ENCODE data around the gene C3orf20. TPM values are rescaled to one million over a fixed set of nuclear protein-coding genes. Genes with fewer than 3 reads are reported as not detected.

C3orf20 gene
- total RNA-seq, 2 experiments from 2014 or later: 0.14 TPM; not detected in 1

Other genes with a start within 250 kb of the C3orf20 start
- not detected for gene GRIP2, start 134.8 kb upstream of the C3orf20 start, total RNA-seq
- 10 to 100 TPM; 16.1 to 18.6 TPM for gene CCDC174, start 23.4 kb upstream of the C3orf20 start, total RNA-seq
- gene FGD5, start 143.8 kb downstream of the C3orf20 start, total RNA-seq: under 1 TPM; 0.22 to 0.27 TPM

Measured in activated naive CD8-positive, alpha-beta T cell treated with anti-CD3 and anti-CD28 coated beads for 36 hours (primary cell).